ENCODE results near the gene VTI1A. TPM values are rescaled to one million over a fixed set of nuclear protein-coding genes. Genes with fewer than 3 reads are reported as not detected.
A peak's percentile ranks its signal among the peaks of the same experiment; 100 is the strongest.

The VTI1A gene
- total RNA-seq, 6 experiments from 2014 or later, result 23.6 to 27.9 (median 24.9) TPM

- DNase-seq, result peak; percentile 69
- no peak for TF ChIP-seq CTCF (IDR thresholded peaks at IDR 0.05)
- Mint-ChIP-seq H3K4me3 (peak overlapping the region; percentile 44), H3K9me3 (no peaks in the 10 kb centered on the region), H3K27ac (peak overlapping the region; percentile 74), H3K4me1 (ENCODE audit: low read depth) (peaks cover 63% of the 10 kb centered on the region), H3K27me3 (ENCODE audit: insufficient read depth) (no peaks in the 10 kb centered on the region; the same call in none of the 2 replicates), H3K36me3 (ENCODE audit: low read depth) (peaks cover 25% of the 10 kb centered on the region)
These were observed 368.4 kb downstream of the VTI1A start for GRCh38 chr10:112815269-112816032.

DNA sequence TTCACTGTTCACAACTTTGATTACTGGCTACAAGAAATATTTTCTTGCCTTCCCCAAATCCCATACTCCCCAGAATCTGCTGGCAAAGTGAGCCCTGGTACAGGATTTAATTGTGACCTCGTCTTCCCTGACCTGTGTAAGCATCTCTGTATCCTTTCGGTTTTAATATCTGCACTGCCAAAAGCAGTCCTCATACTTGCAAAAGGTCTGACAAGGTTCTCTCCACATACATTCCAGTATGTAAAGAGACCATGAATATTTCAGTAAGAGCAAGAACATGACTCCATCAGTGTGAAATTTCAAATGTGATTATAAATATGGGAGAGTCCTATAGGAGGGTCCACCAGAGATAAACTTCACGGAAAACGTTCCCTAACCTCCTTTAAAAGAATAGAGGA is 369.0 kb downstream of the VTI1A start:
- peak overlapping the region; percentile 74; the same call in 1 of the 2 replicates for H3K27ac Mint-ChIP-seq
- peaks cover 57% of the 10 kb centered on the region for H3K4me1 Mint-ChIP-seq (ENCODE audit: low read depth)
- no peak for TF ChIP-seq CTCF (IDR thresholded peaks at IDR 0.05)
- DNase-seq, result no peak
- no peaks in the 10 kb centered on the region for H3K9me3 Mint-ChIP-seq
- H3K36me3 Mint-ChIP-seq (ENCODE audit: low read depth), result peaks cover 22% of the 10 kb centered on the region
- H3K4me3 Mint-ChIP-seq, result peak overlapping the region; percentile 44
- no peaks in the 10 kb centered on the region; the same call in none of the 2 replicates for H3K27me3 Mint-ChIP-seq (ENCODE audit: insufficient read depth)

- no peak overlapping the region for H3K4me3 Mint-ChIP-seq
- peaks cover 22% of the 10 kb centered on the region for H3K36me3 Mint-ChIP-seq (ENCODE audit: low read depth)
These were observed 369.9 kb downstream of the VTI1A start for GRCh38 chr10:112816891-112817290.

DNA sequence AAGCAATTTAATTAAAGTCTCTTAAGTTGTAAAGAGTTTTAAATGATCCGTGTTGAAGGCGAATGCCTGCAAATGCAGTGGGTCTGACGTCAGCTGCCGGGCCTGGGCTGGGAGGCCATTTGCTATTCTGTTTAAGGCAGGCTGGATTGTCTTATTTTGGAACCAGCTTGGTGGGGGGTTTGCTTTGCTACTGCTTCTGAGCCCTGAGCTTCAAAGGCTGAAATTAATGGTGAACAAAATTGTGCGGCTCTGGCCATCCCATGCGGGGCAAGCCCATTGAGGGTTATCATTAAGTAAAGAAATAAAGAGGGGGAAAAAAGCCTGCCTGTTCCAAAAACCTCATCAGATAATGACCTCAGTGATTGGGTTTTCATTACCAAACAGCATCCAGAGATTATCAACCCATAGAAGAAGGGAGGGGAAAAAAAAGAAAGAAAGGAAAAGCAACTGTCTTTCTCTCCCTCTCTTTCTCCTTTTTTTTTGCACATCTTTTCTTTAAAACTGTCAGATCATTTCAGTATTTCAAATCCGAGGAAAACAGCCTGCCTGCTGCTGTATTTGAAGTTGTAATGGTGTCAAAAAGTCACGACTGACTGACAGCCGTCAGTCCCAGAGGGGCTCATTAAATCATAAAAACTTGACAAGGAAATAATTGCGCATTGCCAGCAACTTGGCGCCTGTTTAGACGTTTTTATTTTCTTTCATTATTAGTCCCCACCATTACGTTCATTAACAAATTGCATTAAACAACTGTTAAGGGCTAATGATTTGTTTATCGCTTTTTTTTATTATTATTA is 371.2 kb downstream of the VTI1A start:
- no peaks in the 10 kb centered on the region; the same call in 1 of the 2 replicates for H3K27me3 Mint-ChIP-seq (ENCODE audit: insufficient read depth)
- peaks cover 38% of the 10 kb centered on the region for H3K4me1 Mint-ChIP-seq (ENCODE audit: low read depth)

More at GRCh38 chr10:112816891-112817290, 369.9 kb downstream of the VTI1A start:
- no peak for DNase-seq
- no peaks in the 10 kb centered on the region for H3K9me3 Mint-ChIP-seq
- H3K27me3 Mint-ChIP-seq (ENCODE audit: insufficient read depth), result no peaks in the 10 kb centered on the region; the same call in none of the 2 replicates
- peaks cover 51% of the 10 kb centered on the region for H3K4me1 Mint-ChIP-seq (ENCODE audit: low read depth)
- TF ChIP-seq CTCF (IDR thresholded peaks at IDR 0.05), result no peak
- H3K27ac Mint-ChIP-seq, result no peak overlapping the region

More for the DNA sequence above, 371.2 kb downstream of the VTI1A start:
- no peak for DNase-seq
- TF ChIP-seq CTCF (IDR thresholded peaks at IDR 0.05), result no peak
- peaks cover 22% of the 10 kb centered on the region for H3K36me3 Mint-ChIP-seq (ENCODE audit: low read depth)
- H3K9me3 Mint-ChIP-seq, result no peaks in the 10 kb centered on the region
- no peak overlapping the region for H3K4me3 Mint-ChIP-seq
- H3K27ac Mint-ChIP-seq, result no peak overlapping the region
